IMR-90 (cell line): Measurements from ENCODE around the gene CCDC12.

Source experiments
- CTCF ChIP-seq: conservative IDR thresholded peaks from 2 replicates; pipeline ENCODE4 v1.5.1; 2012; ENCODE audit warnings: mild to moderate bottlenecking, low read depth, low read length, improper control_type of control experiment
- ELK1 ChIP-seq: fragments of 150-350 bp; IDR thresholded peaks from 2 replicates; pipeline ENCODE4 v1.6.1; 2016; ENCODE audit warnings: low read depth, mild to moderate bottlenecking, low read length, moderate library complexity, borderline replicate concordance
- FOS ChIP-seq: fragments of 150-350 bp; IDR thresholded peaks from 2 replicates; pipeline ENCODE4 v1.6.1; 2016; ENCODE audit warnings: low read depth, low read length
- MXI1 ChIP-seq: IDR thresholded peaks from 2 replicates; pipeline ENCODE4 v1.6.1; 2012; ENCODE audit warnings: low read depth, mild to moderate bottlenecking, low read length, moderate library complexity, borderline replicate concordance
- POLR2A ChIP-seq: IDR thresholded peaks from 2 replicates; pipeline ENCODE4 v1.6.1; 2012; ENCODE audit warnings: mild to moderate bottlenecking, low read depth, low read length
- RAD21 ChIP-seq: IDR thresholded peaks from 2 replicates; pipeline ENCODE4 v1.6.1; 2012; ENCODE audit warnings: low read length, improper control_type of control experiment
- RFX5 ChIP-seq: IDR thresholded peaks from 2 replicates; pipeline ENCODE4 v1.8.0; 2012; ENCODE audit warnings: low read depth, mild to moderate bottlenecking, low read length, moderate library complexity
- SMC3 ChIP-seq: fragments of 150-350 bp; IDR thresholded peaks from 2 replicates; pipeline ENCODE4 v1.6.1; 2016; ENCODE audit warnings: low read depth, mild to moderate bottlenecking, antibody characterized with exemption, low read length, moderate library complexity

GRCh38 chr3:46993292-46993691, 16.7 kb upstream of the CCDC12 start:
- no peak for TF ChIP-seq POLR2A
- no peak for TF ChIP-seq RAD21
- TF ChIP-seq CTCF: no peak
- no peak for TF ChIP-seq FOS
- no peak for TF ChIP-seq SMC3
- no peak for TF ChIP-seq MXI1
- no peak for TF ChIP-seq ELK1
- no peak for TF ChIP-seq RFX5
